GM18520 (cell line): ENCODE data around the gene IGSF5.
"Not testable (repeated sequence)": the region's sequence is repeated elsewhere in the genome, so short reads cannot be mapped to it uniquely, and the experiment has no call there.

Source experiments
- ATAC-seq: cut with Tn5 transposase; IDR thresholded peaks from one replicate; pipeline ENCODE4 v1.9.1; 2021; ENCODE audit not compliant: unreplicated experiment

The IGSF5 gene

GRCh38 chr21:39744883-39745282, at the start of gene IGSF5:
IGSF5 (plus strand) TSS chr21:39745183; CDS start chr21:39745510, 327 bp downstream.
- not testable (repeated sequence) for ATAC-seq

DNA sequence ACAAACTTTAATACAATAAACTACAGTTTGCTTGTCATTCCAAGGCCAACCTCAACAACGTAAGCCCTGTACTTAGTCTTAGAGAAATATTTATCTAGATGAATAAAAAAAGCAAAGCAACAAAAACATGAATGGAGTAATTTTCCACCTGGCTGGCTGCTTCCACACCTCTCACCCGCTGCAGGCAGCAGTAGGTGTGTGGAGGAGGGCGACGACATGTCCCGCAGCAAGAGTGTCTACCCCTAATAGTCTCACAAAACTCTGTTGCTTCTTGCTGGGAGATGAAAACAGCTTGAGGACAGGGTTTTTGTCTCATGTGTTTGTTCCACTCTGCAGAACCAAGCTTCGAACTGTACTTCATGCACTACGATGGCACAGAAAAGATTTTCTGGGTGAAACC, 48.8 kb upstream of the IGSF5 start:
- ATAC-seq = no peak

DNA sequence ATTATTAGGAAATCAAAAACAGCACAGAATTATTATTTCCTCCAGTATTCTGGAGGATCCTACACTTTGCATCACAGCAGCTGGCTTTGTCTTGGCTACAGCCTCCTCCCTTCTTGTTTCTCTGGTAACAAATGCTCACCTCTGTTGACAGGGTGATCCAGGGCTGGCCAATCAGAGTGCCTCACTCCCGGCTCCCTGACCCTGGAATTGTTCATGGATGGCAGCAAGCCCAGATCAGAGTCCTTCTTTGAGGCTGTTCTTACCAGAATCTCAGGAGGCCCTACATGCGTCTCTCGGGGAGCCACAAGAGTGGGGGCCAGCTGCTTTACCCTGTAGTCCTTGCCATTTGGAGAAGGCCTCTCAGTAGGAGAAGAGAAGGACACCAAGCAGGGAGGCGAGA, 48.4 kb upstream of the IGSF5 start:
- no peak for ATAC-seq

DNA sequence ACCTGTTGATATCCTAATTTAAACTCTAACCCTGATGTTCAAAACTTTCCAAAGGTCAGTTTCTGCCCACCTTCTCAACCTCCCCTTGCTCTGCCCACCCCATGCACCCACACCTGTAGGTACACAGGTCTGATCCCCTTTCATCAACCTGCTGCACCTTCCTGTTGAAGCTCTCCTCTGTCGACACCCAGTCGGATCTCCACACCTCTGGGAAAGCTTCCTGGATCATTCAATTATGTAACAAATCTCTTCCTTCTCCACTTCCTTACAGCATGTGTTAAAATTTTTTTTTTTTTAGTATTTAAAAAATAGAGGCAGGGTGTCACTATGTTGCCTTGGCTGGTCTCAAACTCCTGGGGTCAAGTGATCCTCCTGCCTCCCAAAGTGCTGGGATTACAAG, 44.7 kb upstream of the IGSF5 start:
- no peak for ATAC-seq

DNA sequence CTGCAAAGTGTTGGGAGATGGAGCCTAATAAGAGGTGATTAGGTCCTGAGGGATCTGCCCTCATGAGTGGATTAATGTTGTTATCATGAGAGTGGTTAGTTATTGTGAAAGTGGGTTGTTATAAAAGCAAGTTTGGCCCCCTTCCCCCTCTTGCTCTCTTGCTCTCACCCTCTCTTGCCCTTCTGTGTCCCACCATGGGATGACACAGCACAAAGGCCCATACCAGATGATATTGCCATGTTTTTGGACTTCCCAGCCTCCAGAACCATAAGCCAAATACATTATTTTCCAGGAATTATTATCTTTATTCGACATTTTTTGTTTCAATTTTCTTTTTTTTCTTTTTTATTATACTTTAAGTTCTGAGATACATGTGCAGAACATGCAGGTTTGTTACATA, 41.4 kb upstream of the IGSF5 start:
- no peak for ATAC-seq

DNA sequence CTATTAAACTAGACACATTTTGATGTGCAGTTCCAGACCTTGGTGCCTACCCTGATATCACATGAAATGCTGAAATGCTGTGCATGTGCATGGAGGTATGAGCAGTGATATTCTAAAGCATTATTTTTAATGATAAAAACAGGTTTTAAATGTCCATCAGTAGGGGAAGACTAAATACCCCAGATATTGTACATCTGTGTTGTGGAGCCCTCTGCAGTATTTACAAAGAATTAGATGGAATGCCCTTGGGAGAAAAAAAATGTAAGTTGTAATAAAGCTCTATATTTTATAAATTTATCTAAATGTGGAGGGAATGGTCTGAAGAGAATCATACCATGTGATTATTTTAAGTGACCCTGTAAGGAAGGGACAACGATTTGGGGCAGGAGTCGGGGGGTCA, 39.1 kb upstream of the IGSF5 start:
- ATAC-seq = no peak

DNA sequence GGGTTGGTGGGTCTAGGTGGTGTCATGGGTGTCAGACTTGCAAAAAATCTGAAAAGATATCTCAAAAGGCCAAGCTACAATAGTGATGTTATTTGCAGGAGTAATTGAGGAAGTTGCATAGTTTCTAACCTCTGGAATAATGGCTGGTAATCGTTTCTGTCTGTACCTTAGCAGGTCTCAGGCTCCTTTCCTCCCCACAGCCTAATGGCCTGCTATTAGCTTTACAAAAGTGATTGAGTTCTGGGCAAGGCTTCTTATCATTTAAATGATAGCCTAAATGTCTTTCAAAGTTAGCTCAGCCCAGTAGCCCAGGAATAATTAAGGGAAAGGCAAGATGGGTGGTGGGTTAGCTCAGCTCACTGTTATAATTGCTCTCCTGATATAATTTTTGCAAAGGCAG, 37.7 kb upstream of the IGSF5 start:
- no peak for ATAC-seq

DNA sequence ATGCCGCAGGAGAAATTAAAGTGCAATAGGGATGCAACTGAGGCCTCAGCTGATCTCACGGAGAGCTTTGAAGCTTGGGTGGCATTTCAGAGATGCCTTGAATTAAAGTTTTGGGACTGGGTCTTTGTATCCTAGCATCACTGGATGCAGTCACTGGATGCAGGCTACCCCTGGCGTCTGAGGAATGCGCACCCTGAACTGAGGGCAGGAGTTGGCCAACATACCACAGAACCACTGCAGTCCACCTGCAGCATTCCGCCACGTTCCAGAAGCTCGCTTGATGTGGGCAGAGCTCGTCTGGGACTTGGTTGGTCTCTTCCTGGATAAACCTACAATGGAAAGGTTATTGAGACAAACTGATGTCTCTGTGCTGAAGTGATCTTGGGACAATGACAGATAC, 34.1 kb upstream of the IGSF5 start:
- no peak for ATAC-seq

DNA sequence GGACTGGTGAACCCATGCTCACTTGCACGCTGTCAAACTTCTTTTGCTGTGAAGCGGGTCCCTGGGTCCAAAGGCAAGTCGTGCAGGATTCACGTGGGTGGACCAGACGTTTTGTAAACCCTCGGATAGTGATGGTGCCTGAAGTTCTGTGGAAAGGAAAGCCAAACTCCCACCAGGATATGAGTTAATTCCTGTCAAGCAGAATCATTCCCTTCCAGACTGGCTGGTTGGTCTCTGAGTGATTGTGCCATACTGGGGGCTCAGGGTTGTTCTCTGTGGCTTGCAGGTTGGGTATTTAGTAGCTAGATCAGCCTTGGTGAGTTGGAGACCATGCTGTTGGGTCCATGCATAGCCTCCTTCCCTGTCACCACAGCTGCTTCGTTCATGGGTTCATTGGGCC, 32.7 kb upstream of the IGSF5 start:
- no peak for ATAC-seq

DNA sequence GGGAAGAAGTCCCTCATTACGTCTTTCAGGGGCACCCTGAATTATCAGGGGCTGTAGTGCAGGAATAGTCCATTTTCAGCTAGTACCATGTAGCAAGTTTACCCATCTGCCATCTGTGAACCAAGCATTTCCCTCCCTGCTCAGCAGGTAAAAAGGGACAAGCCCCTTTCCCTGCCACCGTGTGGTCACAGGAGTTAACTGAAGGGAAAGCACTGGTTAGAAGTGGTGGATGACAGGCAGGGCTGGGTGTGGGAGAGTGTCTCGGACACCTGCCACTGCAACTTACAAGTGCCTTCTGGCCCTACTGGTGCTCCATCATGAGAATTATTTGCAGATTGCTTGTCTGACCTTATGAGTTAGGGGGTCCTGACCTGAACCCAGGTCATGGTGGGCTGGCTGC, 32.0 kb upstream of the IGSF5 start:
- no peak for ATAC-seq

- ATAC-seq = no peak
Measured at GRCh38 chr21:39713905-39714304, 31.1 kb upstream of the IGSF5 start.

GRCh38 chr21:39714331-39714730, 30.7 kb upstream of the IGSF5 start:
- no peak for ATAC-seq

GRCh38 chr21:39715804-39716397, 29.1 kb upstream of the IGSF5 start:
- no peak for ATAC-seq

DNA sequence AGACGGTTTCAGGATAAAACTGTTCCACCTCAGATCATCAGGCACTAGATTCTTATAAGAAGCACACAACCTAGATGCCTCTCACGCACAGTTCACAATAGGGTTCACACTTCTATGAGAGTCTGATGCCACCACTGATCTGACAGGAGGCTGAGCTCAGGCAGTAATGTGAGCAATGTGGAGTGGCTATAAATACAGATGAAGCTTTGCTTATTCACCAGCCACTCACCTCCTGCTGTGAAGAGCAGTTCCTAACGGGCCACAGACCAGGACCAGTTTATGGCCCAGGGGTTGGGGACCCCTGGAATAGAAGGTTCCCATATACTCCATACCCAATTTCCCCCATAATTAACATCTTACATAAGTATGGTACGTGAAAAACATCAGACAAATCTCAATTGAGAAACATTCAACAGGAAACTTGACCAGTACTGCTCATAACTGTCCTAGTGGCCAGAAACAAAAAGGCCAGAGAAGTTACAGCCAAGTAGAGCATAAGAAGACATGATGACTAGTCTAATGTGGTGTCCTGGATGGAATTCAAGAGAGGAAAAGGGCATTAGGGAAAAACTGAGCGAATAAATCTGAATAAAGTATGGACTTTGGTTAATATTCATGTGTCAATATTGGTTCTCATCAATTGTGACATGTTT, 24.7 kb upstream of the IGSF5 start:
- no peak for ATAC-seq

GRCh38 chr21:39721885-39722284, 23.1 kb upstream of the IGSF5 start:
- ATAC-seq = no peak

DNA sequence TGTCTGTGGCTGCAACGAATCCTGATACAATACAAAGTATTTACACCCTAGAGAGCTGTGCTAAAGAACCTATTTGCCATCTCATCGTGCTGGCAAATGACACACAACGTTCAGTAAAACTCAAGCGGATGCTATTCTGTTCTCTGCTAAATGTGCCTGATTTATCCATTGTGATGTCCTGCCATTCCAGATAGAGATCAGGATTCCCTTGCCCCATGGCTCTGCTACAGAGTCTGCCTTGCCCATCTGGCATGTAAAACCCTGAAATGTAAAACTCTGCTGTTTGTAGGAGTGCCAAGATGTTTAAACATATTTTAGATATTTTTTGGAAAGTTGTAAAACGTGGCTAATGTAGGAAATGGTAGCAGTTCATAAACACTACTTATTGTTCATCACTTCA, 20.0 kb upstream of the IGSF5 start:
- ATAC-seq = no peak

- ATAC-seq = no peak
Measured at GRCh38 chr21:39726133-39726532, 18.9 kb upstream of the IGSF5 start.

DNA sequence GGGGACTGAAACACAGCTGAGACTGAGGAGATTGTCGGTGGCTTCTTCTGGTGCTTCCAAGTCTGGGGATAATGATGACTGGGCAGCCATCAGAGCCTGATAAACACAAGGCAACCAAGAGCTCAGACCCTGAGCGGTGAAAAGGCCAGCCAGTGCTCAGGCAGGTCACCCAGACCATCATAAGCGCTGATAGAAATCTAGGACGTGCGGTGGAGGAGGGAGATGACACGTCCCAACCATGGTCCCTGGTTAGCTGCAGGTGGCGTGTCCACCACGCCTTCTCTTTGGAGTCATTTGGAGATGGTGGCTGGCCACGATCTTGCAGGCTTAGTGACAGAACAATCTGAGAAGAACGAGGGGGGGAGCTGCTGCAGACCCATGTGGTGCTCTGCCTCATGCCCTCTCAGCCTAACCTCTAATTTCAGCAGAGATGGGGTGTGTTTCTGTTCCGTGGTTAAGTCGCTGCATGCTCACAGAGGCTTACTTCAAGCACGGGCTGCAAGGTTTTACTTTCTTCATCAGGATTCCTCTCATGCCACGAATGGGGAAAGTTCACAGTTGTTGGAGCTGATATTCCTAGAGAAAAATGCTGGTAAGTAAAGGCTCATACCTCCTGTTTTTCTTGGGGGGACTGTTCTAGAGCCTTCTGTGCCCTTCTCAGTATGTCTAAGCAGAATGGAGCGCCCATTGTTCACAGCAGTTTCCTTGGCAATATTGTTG, 17.4 kb upstream of the IGSF5 start:
- no peak for ATAC-seq

- ATAC-seq = no peak
Measured at GRCh38 chr21:39728341-39728740, 16.6 kb upstream of the IGSF5 start.

DNA sequence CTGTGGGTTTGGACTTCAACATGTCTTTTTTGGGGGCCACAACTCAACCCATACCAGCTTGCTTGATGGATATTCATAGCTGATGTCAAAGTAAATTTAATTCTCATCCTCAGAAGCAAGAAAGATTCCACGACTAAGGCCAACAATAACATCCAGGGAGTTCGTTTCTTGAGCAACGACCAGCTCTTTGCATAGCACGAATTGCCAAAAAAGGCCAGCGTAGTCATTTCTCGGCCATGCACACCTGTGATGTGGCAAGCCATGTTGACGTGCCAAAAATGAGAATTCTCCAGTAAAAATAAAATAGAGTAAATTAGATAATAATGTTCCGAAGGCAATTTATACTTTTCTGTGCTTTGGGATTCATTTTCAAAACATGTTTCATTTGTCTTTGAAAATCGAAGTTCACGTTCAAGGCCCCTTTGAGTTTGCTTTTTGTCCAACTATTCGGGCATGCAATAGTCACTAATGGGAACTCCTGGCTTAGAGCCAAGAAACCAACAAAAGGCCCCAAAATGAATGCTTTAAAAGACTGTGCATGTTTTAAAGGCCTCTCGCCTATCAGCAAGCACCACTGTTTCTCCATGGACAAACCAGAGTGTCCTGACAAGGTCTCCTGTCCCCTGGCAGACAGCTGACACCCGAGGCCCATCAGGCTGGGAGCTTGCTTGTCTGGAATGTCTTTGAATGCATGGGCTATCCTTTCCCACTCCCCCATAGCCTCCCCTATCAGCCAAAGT, 14.4 kb upstream of the IGSF5 start:
- no peak for ATAC-seq

DNA sequence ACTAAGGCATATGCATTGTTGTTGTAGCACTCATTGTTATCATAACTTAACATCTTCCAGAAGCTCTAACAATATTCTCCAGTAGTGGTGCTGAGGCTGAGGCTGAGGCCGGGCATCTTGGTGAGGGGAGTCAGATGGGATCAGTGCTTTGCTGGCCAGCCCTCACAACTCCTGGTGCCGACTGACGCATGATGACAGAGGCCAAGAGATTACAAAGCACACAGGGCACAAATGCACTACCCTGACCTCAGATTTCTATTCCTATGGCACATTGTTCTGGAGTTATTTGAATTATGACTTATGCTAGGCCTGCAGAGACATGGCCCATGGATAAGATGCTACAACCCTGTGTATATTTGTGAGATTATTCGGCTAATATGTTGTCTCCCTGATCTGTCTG, 8.3 kb upstream of the IGSF5 start:
- no peak for ATAC-seq
